Hematopoietic multipotent progenitor cell treated with erythropoietin and hydrocortisone succinate and interleukin-3 and kit ligand, for 6 days (in vitro differentiated cells): ENCODE data around the gene ITGB8.

Experiments
- DNase-seq: peaks from one replicate; pipeline ENCODE4 v3.0.0-alpha.2; 2015

Gene ITGB8

DNA sequence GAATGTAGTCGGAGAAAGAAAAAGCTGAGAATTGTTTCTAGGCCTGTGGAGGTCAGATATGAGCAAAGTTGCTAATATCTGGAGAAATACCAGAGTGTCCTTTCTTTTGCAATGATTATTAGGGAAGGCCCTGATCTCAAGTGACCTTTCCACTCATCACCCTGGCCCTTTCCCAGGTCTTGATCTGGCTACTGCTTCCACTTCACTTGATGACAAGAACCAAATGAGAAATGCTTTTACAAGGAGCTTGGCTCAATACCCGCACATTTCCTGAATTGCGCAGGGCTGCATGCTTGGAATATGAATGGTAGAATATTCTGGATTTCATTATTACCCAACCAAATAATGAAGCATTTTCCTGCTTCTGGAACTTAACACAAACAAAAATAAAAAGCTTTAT lies 104.6 kb downstream of the ITGB8 start:
- DNase-seq = no peak

DNA sequence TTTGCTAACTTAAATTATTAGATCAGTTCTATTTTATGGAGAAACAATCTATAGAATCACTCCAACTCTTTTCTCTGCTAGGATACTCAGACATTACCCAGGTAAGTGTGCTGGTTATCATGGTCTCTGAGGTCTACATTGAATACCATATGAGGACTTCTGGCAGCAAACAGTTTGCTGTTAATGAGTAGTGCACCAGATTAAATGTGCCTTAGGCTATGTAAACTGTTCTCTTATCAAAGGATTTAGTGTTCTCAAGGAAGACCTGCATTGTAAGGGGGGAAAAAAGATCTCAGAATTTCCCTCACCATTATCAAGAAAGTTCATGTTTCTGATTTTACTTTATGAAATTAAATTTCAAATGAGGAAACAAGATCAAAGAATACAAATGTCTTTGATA lies 107.5 kb downstream of the ITGB8 start:
- no peak for DNase-seq

DNA sequence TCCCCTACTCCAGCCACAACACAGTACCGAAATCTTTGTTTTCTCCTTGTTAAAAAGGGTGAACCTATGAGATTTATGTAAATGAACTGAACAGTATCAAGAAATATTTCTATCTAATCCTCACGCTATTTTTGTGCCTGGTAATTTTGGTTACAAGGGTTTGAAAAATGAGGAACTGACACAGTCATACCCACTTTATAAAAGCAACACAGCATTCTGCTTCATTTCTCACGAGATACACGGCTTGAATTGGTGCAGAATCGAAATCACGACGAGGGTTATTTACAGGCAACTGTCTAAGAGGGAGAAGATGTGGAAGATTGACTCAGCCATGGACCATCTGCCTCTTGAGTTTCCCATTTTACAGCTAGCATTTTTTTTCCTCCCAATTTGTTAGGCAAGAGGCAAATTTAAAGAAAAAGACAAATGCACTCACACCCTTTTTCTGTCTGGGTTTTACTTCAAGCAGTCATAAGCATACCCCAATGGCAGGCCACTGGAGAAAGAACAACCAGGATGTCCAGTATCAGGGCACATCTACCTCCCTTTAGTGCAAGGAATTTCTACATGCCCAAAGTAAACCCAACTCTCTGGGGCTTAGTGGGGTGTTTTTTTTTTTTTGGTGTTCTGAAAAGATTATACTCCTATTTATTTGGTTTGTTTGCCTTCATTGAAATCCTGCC lies 108.1 kb downstream of the ITGB8 start:
- DNase-seq = peak; percentile 37

DNA sequence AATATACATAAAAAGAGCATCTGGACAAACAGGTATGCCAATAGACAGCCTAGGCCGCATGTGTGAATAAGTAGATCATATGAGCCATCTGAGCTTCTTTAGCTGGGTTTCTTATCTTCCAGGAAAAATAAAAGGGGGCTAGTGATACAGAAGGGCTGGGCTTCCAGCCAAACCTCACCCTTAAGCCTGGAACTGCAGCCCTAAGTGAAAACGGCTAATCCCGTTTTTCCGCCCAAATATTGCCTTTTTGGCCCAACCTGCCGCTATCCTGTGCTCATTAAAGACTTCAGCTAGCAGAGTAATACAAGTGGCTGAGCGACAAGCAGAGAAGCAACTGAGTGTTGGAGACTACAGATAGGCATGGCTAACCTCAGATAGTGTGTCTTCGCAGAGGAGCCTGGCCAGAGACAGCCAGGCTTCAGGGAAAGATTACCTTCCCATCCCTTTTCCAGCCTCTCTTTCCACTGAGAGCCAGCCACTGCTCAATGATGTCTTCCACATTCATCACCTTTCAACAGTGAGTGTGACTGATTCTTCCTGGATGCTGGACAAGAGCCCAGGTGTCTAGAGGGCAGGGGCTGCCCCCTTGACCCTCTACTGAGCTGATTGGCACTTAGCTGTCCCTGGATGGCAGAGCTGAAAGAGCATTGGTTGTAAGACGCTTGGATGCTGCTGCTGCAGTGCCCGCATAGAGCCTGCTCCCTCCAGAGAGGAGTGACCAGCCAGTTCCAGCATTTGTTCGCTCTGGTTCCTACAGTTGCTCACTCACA lies 108.9 kb downstream of the ITGB8 start:
- DNase-seq = peak; percentile 78

DNA sequence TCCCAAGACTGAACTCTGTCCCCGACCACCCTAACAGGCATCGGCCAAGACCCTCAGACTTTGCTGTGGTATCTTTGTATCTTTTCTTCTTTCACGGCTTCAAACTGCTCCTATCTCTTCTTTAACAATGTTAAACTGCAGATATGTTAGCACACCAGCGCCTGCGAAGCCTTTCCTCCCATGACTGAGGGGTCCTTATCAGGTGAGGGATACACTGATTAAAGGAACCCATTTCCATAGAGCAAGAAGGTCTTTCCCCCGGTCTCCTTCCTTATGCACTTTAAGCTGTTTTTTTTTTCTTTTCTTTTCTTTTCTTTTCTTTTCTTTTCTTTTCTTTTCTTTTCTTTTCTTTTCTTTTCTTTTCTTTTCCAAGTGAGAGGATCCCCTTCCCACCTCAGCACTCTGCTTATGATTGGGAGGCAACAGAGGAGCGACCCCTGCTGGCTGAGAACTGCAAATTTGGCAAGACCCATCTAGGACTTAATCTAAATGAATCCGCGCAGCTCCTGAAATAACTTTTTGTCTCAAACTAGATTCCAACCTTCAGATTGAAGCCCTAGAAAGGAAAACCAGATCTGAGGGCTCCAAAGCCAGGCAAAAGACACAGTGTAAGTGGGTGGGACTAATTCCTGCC lies 109.9 kb downstream of the ITGB8 start:
- DNase-seq = peak; percentile 49

DNA sequence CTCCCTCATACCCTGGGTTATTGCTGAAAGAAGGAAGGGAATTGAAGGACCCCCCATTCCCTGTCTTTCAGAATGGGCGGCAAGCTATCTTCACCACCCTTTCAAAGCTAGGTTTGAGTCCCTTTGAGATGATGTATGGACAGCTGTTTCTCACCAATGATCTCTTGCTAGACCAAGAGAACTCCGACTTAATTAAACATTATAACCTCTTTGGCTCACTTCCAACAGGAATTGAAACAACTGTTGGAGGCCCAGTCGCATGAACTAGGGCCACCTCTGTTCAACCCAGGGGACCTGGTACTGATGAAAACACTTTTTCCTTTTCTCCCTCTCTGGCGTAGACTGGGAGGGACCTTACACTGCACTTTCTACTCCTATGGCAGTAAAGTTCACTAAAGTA lies 110.6 kb downstream of the ITGB8 start:
- DNase-seq = no peak

DNA sequence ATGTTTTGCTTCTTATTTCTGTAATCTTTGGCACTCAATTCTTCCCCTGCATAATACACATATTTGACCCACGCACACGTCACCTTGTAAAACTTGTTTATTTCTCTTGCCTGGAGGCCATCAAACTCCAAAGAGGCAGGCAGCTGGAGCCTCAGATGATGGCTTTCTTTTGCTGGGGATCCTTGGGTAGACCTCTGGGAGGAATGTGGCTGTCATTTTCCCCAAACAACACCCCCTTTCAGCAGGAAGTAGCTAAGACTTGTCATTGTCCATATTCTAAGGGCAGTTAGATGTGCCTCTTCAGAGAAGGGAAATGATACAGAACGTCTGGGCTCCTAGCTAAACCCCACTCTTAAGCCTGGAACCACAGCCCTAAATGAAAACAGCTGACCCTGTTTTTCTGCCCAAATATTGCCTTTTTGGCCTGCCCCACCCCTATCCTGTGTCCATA lies 111.3 kb downstream of the ITGB8 start:
- DNase-seq = no peak

DNA sequence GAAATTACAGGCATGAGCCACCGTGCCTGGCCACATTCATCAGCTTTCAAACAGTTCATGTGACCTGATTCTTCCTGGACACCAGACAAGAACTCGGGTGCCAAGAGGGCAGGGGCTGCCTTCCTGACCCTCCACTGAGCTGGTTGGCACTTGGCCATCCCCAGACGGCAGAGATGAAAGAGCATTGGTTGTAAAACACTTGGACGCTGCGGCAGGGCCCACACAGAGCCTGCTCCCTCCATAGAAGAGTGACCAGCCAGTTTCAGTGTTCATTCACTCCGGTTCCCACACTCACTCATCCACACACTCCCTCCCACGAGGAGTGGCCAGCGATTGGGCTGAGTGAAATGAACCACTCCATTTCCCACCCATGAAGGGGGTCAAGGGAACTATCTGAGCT lies 112.3 kb downstream of the ITGB8 start:
- DNase-seq = no peak

DNA sequence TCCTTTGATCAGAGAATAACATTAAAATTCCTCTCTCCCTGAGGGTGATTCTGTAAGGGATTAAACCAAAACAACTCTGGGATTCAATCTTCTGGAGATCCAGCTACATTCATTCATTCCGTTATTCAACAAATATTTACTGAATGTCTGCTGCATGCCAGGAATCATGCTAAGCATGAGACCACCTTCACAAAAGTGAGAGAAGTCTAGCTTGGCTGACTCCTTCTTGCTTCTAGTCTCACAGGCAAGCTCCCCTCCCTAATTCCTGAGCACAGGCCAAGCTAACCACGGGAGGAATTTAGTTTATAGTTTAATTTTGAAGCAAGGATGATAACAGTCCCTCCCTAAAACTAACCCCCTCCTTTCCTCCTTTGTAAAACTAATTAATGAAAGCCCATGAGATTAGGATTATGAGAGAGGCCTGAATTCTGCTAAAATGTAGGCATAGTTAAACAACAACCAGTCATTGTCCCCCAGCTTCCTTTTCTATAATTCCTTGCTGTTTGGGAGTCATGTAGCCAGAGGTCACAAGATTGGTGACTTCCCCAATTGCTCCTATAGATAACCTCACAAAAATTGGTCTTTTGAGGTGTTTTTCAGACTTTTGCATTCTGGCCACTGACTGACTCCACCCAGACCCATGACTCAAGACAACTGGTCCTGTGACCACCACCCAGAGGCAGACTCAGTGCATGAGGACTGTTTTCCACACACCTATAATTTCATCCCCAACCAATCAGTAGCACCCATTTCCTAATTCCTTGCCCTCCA lies 113.5 kb downstream of the ITGB8 start:
- no peak for DNase-seq

DNA sequence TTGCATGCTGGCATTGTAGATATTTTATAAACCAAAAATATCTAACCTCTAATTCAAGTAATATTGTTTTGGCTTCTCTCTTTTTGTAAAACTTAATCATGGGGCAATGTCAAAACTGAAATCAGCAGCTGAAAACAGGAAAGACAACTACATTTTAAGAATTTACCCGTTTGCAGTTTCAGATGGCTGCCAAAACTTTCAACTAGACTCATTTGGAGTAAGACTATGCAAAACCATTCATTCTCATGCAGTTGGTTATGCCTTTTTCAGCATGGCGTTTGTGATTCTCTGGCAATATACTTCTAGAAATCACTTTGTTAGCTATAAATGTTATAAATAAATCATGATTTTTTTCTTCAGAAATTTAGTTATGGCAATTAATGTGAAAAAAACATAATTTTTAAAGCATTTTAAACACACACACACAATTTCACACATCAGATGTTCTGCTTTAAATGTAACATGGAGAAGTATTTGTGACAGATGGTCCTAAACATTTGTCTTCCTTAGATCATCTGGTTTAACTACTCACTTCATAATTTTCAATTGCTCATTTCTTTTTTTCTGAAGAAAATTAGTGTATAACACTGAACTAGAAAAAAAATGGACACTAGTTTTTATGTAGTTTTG lies 116.4 kb downstream of the ITGB8 start:
- no peak for DNase-seq

DNA sequence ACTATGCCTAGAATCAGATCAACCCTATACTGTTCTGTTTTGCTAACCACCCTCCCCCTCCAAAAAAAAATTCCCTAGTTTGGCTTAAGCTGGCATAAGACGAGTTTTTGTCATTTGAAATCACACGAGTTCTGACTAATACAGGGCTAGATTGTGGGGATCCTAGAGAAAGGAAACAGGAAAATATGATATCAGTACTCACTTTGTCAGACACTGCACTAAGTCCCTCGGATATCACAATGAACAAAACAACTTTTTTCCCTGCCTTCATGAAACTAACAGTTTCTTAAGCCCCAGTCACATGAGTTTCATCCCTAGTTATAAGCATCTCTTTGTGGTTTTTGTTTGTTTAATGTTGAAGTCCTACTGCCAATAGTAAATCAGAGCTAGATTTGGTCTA lies 118.5 kb downstream of the ITGB8 start:
- DNase-seq = no peak

DNA sequence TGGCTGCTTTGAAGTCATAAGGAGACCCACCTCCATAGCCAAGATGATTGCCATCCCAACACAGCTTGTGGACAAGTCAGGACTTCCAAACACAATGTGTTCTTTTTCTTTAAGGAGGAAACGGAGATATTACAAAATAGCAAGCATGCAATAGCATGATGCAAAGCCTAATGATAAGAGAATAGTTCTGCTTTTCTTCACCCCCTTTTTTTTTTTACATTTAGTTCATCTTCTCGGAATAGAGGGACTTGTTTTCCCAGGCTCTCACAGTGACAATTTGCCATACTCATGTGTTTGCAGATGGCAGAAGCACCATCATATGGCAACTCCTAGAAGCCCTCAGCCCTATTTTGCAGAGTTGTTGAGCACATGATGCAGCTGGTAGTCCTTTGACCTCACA lies 119.8 kb downstream of the ITGB8 start:
- DNase-seq = peak; percentile 60

DNA sequence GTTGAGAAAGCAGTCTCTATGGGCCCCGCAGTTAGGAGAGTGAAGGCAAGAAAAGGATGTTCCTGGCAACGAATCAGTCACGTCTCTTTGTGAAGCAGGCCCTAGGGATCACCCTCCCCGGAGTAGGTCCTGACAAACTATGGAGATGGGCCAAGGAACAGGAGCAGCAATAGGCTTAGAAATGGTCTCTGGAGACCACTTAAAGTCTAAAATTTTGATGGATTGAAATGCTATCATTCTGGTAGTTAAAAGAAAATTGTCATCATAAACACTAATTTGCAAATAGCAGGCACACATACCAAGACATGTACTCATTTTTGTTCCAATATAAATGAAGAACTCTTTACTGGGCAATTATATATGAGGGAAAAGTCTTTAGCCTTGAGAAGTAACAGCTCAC lies 123.5 kb downstream of the ITGB8 start:
- DNase-seq = no peak

DNA sequence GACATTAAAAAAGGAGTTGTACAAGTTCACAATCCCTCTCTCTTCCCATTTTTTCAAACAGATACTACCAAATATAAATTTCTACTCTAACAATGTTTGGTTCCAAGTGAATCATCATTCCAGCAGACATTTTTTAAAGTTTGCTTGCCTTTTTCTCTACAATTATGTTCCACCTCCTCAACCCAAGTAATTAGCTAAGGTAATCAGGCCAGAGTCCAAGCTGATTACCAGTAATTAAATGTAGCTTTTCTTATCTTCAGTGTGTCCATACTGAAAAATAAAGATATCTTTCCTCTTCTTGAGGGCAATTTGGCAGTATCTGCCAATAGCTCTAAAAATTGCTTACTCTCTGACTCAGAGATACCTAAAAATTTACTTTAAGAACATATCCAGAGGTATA lies 126.0 kb downstream of the ITGB8 start:
- no peak for DNase-seq

DNA sequence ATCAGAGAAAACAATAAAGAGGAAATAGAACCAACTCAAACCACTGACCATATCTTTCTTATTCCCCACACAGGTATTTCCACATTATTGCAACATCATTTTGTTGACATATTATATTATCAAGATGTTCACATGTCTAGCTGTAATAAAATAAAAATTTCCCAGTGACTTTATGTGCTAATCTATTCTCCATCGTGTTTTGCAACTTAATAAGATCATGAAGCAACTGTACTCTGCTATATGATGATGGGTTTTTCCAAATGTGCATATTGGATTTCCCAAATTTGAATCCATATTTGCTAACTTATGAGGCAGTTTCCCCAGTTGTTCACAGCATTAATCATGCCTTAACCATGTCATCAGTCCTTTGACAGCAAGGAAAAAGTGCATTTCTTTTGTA lies 127.8 kb downstream of the ITGB8 start:
- DNase-seq = peak; percentile 42

DNA sequence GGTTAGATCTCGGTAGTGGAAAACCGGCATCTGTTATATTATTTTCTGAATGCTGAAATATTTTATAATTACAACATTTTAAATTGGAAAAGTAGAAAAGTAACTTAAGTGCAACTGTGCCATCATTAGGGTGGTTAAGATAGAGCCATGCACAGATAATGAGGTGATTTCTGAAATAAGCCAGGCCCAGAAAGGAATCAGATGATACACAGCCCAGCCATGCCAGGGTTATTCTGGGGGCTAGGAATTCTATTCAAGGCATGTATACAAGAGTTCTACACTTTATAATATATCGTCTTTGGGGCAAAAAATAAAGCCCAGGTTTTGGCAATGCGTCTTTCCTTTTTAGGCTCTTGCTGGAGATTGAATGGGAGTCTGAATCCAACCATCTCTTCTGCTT lies 128.7 kb downstream of the ITGB8 start:
- no peak for DNase-seq

DNA sequence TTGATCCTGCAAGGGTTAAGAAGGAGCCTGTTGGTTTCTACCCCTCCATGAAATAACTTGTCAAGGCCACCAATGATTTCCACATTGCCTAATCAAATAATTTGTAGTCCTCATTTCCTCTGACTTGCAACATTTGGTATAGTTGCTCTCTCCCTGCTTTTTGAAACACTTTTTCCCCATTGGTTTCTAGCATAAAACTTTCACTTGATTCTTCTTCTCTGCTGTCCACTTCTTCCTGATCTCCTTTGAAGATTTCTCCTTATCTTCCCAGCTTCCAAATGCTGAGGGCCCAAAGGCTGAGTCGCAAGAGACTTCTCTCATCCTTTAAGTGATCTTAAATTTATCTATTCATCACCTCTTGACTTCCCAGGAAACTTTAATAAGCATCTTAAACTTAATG lies 134.2 kb downstream of the ITGB8 start:
- no peak for DNase-seq
